BE2C (cell line): ENCODE measurements around the gene SMAD7.

Experiments
- DNase-seq: peaks from one replicate; pipeline ENCODE4 v3.0.0-alpha.2; 2020
- H3K27me3 ChIP-seq: fragments of 250-450 bp; sonication (Bioruptor Pico); 2 replicates; pipeline ENCODE4 v1.5.1; 2020; ENCODE audit warnings: mild to moderate bottlenecking
- H3K36me3 ChIP-seq: fragments of 250-450 bp; sonication (Bioruptor Pico); 2 replicates; pipeline ENCODE4 v1.5.1; 2020; ENCODE audit warnings: mild to moderate bottlenecking
- H3K4me1 ChIP-seq: fragments of 250-450 bp; sonication (Bioruptor Pico); 2 replicates; pipeline ENCODE4 v1.5.1; 2020
- H3K4me3 ChIP-seq: 2 replicates; pipeline ENCODE4 v1.5.1; 2011; ENCODE audit warnings: low read depth, low read length
- H3K9me3 ChIP-seq: fragments of 250-450 bp; sonication (Bioruptor Pico); 2 replicates; pipeline ENCODE4 v1.5.1; 2020
- TF ChIP-seq, protein P1 (sequence below): IDR thresholded peaks from 2 replicates; pipeline ENCODE4 v1.5.1; 2012; ENCODE audit warnings: mild to moderate bottlenecking, low read depth, low read length

Gene SMAD7

GRCh38 chr18:48988508-48989303 lies 37.9 kb upstream of the SMAD7 start:
- no peaks in the 10 kb centered on the region for H3K27me3 ChIP-seq
- H3K9me3 ChIP-seq: no peaks in the 10 kb centered on the region
- TF ChIP-seq, protein P1, sequence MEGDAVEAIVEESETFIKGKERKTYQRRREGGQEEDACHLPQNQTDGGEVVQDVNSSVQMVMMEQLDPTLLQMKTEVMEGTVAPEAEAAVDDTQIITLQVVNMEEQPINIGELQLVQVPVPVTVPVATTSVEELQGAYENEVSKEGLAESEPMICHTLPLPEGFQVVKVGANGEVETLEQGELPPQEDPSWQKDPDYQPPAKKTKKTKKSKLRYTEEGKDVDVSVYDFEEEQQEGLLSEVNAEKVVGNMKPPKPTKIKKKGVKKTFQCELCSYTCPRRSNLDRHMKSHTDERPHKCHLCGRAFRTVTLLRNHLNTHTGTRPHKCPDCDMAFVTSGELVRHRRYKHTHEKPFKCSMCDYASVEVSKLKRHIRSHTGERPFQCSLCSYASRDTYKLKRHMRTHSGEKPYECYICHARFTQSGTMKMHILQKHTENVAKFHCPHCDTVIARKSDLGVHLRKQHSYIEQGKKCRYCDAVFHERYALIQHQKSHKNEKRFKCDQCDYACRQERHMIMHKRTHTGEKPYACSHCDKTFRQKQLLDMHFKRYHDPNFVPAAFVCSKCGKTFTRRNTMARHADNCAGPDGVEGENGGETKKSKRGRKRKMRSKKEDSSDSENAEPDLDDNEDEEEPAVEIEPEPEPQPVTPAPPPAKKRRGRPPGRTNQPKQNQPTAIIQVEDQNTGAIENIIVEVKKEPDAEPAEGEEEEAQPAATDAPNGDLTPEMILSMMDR: no peak
- DNase-seq: no peak
- no peak overlapping the region for H3K4me3 ChIP-seq
- peaks cover 3% of the 10 kb centered on the region; the same call in 1 of the 2 replicates for H3K4me1 ChIP-seq
- H3K36me3 ChIP-seq: no peaks in the 10 kb centered on the region

DNA sequence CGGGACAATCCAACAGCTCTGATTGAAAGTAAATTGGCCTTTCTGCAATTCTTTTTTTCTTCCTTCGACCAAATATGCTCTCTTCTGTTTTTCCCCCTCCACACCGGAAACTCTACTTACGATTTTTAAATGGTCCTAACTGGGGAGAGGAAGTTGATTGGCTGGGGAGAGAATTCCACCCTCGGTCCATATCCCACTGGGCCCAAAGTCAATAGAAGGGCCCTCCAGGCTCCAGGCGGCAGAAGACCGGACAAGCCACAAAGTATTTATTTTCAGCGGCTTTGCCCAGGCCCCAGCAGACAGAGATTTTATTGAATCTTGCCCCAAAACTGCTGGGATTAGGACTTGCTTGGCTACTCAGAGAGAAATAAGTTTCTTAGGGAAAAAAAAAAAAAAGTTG lies 37.1 kb upstream of the SMAD7 start:
- Histone ChIP-seq H3K36me3 (no peaks in the 10 kb centered on the region), H3K27me3 (no peaks in the 10 kb centered on the region), H3K9me3 (no peaks in the 10 kb centered on the region), H3K4me3 (no peak overlapping the region), H3K4me1 (peaks cover 5% of the 10 kb centered on the region; the same call in 1 of the 2 replicates)
- TF ChIP-seq, protein P1: no peak
- DNase-seq: no peak

DNA sequence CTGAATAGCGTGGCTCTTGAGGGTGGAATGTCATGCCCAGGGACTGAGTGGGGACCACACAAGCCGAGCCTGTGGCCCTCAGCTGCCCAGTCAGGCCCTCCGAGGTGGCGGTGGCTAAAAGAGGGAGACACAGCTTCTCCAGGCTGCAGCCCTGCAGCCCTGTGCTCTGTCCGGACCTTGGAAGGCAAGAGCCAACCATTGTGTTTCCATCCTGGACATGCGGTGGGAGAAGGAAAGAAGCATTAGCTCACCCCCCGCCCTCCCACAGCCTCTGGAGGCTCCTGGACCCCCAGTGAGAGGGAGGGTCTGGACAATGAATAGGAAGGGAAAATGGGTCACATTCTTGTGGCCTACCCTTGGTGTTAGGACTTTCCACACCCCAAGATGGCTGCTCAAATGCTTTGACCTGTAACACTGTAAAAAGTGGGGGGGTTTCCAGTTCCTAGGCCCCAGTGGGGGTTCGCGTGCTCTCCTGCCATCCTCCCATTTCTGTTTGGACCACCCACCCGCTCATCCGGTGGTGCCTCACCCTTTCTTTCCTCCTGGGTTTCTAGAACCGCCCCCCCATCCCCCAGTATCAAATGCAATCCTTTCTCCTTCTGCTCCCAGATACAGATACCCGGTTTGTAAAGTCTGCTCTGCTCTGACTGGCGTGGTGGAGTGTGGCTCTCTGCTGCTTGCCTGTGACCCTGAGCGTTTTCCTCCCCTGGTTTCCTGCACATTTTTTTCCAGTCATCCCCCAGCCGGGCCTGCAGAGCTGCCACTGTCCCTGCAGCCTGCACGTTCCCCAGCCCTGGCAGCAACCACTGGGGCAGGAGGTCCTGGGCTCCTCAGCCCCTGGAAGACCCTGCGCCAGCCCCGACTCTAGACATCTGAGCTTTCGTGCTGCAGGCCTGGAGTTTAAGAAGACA lies 36.3 kb upstream of the SMAD7 start:
- Histone ChIP-seq H3K4me1 (peaks cover 8% of the 10 kb centered on the region; the same call in 1 of the 2 replicates), H3K4me3 (no peak overlapping the region), H3K27me3 (no peaks in the 10 kb centered on the region), H3K9me3 (no peaks in the 10 kb centered on the region), H3K36me3 (no peaks in the 10 kb centered on the region)
- TF ChIP-seq, protein P1: no peak
- DNase-seq: no peak

GRCh38 chr18:48985161-48985560 lies 34.4 kb upstream of the SMAD7 start:
- DNase-seq: no peak
- no peaks in the 10 kb centered on the region for H3K9me3 ChIP-seq
- no peak overlapping the region for H3K4me3 ChIP-seq
- TF ChIP-seq, protein P1: no peak
- no peaks in the 10 kb centered on the region for H3K27me3 ChIP-seq
- no peaks in the 10 kb centered on the region for H3K36me3 ChIP-seq
- H3K4me1 ChIP-seq: peaks cover 8% of the 10 kb centered on the region; the same call in 1 of the 2 replicates

GRCh38 chr18:48983793-48984437 lies 33.1 kb upstream of the SMAD7 start:
- Histone ChIP-seq H3K4me1 (peaks cover 8% of the 10 kb centered on the region; the same call in 1 of the 2 replicates), H3K9me3 (no peaks in the 10 kb centered on the region), H3K27me3 (no peaks in the 10 kb centered on the region), H3K36me3 (no peaks in the 10 kb centered on the region), H3K4me3 (no peak overlapping the region)
- peak; percentile 72 for DNase-seq
- TF ChIP-seq, protein P1: no peak
